GM18498 (cell line): Measurements from ENCODE around the gene RSU1.
A peak's percentile ranks its signal among the peaks of the same experiment; 100 is the strongest.

Source experiments
- ATAC-seq: cut with Tn5 transposase; IDR thresholded peaks from one replicate; pipeline ENCODE4 v1.9.1; 2021; ENCODE audit warnings: mild to moderate bottlenecking, moderate library complexity; ENCODE audit not compliant: unreplicated experiment

RSU1 gene

GRCh38 chr10:16822726-16823360, 5.6 kb upstream of the RSU1 start:
- no peak for ATAC-seq

- ATAC-seq: no peak
These were observed 4.8 kb upstream of the RSU1 start for GRCh38 chr10:16822027-16822426.

- ATAC-seq: no peak
These were observed 3.2 kb upstream of the RSU1 start for GRCh38 chr10:16820421-16820820.

- no peak for ATAC-seq
These were observed 2.8 kb upstream of the RSU1 start for GRCh38 chr10:16820018-16820417.

- ATAC-seq: no peak
These were observed 2.2 kb upstream of the RSU1 start for GRCh38 chr10:16819436-16819835.

GRCh38 chr10:16819026-16819425, 1.8 kb upstream of the RSU1 start:
- ATAC-seq: no peak

GRCh38 chr10:16816830-16817124, 447 bp downstream of the RSU1 start:
- no peak for ATAC-seq

- ATAC-seq: no peak
These were observed 1.1 kb downstream of the RSU1 start for GRCh38 chr10:16816171-16816570.

- no peak for ATAC-seq
These were observed 3.2 kb downstream of the RSU1 start for GRCh38 chr10:16814012-16814411.

- no peak for ATAC-seq
These were observed 4.5 kb downstream of the RSU1 start for GRCh38 chr10:16812676-16813075.

- no peak for ATAC-seq
These were observed 5.5 kb downstream of the RSU1 start for GRCh38 chr10:16811765-16812164.

- ATAC-seq: no peak
These were observed 5.9 kb downstream of the RSU1 start for GRCh38 chr10:16811292-16811691.

GRCh38 chr10:16809074-16809718, 8.0 kb downstream of the RSU1 start:
- peak; percentile 82 for ATAC-seq

GRCh38 chr10:16804123-16804522, 13.1 kb downstream of the RSU1 start:
- no peak for ATAC-seq

GRCh38 chr10:16803464-16803863, 13.8 kb downstream of the RSU1 start:
- no peak for ATAC-seq

- ATAC-seq: peak; percentile 78
These were observed 17.6 kb downstream of the RSU1 start for GRCh38 chr10:16799621-16800020.

- ATAC-seq: no peak
These were observed 18.7 kb downstream of the RSU1 start for GRCh38 chr10:16798571-16798970.

GRCh38 chr10:16795410-16796073, 21.7 kb downstream of the RSU1 start:
- no peak for ATAC-seq

GRCh38 chr10:16794005-16794404, 23.2 kb downstream of the RSU1 start:
- ATAC-seq: no peak

GRCh38 chr10:16792675-16793074, 24.5 kb downstream of the RSU1 start:
- no peak for ATAC-seq

GRCh38 chr10:16789765-16790164, 27.5 kb downstream of the RSU1 start:
- ATAC-seq: no peak

GRCh38 chr10:16789261-16789660, 28.0 kb downstream of the RSU1 start:
- no peak for ATAC-seq

- no peak for ATAC-seq
These were observed 28.4 kb downstream of the RSU1 start for GRCh38 chr10:16788778-16789177.
